Esophagus squamous epithelium (tissue), 4 donors: ENCODE data around the gene KRTAP21-2.

ENCODE experiments used
- CTCF ChIP-seq, 6 experiments: fragments of 450-650 bp in 4 of 6; fragments of 200-600 bp in 2 of 6; sonication (generic) in 2 of 6; IDR thresholded peaks; one replicate each; pipeline ENCODE4 v1.5.1; 2016 to 2019; ENCODE audit warnings: antibody characterized with exemption in 6 of 6, mild to moderate bottlenecking in 4 of 6, moderate library complexity in 4 of 6
- POLR2A ChIP-seq, 4 donors: fragments of 450-650 bp; IDR thresholded peaks; one replicate each; pipeline ENCODE4 v1.6.1; 2017; ENCODE audit warnings: antibody characterized with exemption in 4 of 4, mild to moderate bottlenecking in 4 of 4, moderate library complexity in 3 of 4

- TF ChIP-seq CTCF (IDR thresholded peaks at IDR 0.05) (no peak), POLR2A (IDR thresholded peaks at IDR 0.05) (no peak)
These were observed 32.1 kb downstream of the KRTAP21-2 start for GRCh38 chr21:30714946-30715345.
